Natural killer cell treated with Interleukin-12 subunit alpha and Interleukin-12 subunit beta and Interleukin-15 and Interleukin-18, amount 100 ng/mL, for 72 hours (primary cell): ENCODE results near the gene DYNLL2. TPM values are rescaled to one million over a fixed set of nuclear protein-coding genes. Genes with fewer than 3 reads are reported as not detected.
"Not testable (repeated sequence)": the region's sequence is repeated elsewhere in the genome, so short reads cannot be mapped to it uniquely, and the experiment has no call there.

Source experiments
- ATAC-seq, 2 donors: fragments of 150-1000 bp; cut with Tn5 transposase in 1 of 2; sonication (Bioruptor Pico), chemical (Tn5 transposase) in 1 of 2; 2 replicates each; pipeline ENCODE4 v1.10.0; 2021
- DNase-seq: peaks from one replicate; pipeline ENCODE4 v3.0.0; 2022; ENCODE audit warnings: low spot score
- H3K27ac Mint-ChIP-seq, 2 donors: 1 replicate in 1 of 2; 2 replicates in 1 of 2; pipeline ENCODE4 v1.8.0; 2022; ENCODE audit warnings: mixed read lengths in 2 of 2, mild to moderate bottlenecking in 1 of 2, moderate library complexity in 1 of 2
- H3K27me3 Mint-ChIP-seq, 2 donors: 1 replicate in 1 of 2; 2 replicates in 1 of 2; pipeline ENCODE4 v1.8.0; 2022; ENCODE audit warnings: mixed read lengths in 2 of 2
- H3K36me3 Mint-ChIP-seq: one replicate; pipeline ENCODE4 v1.8.0; 2022; ENCODE audit warnings: mixed read lengths
- H3K4me1 Mint-ChIP-seq, 2 donors: 1 replicate in 1 of 2; 2 replicates in 1 of 2; pipeline ENCODE4 v1.8.0; 2022; ENCODE audit warnings: low read depth in 2 of 2, mixed read lengths in 2 of 2, mild to moderate bottlenecking in 1 of 2
- H3K4me3 Mint-ChIP-seq: one replicate; pipeline ENCODE4 v1.8.0; 2022; ENCODE audit warnings: mixed read lengths
- H3K9me3 Mint-ChIP-seq: 2 replicates; pipeline ENCODE4 v1.8.0; 2022; ENCODE audit warnings: mixed read lengths
- total RNA-seq, 2 donors: library from RNA; stranded (reverse); gene quantifications; one replicate each; pipeline ENCODE4 v1.2.3, GENCODE V29; 2022

The DYNLL2 gene
- total RNA-seq, 2 donors from 2014 or later: 27.9 to 37.9 TPM

GRCh38 chr17:58052945-58053715 is 30.1 kb upstream of the DYNLL2 start:
- Mint-ChIP-seq H3K4me3 (no peak overlapping the region), H3K36me3 (no peaks in the 10 kb centered on the region), H3K4me1 (peaks cover 11 to 14% of the 10 kb centered on the region in 2 donors), H3K27ac (no peak overlapping the region), H3K9me3 (no peaks in the 10 kb centered on the region), H3K27me3 (peaks cover 23 to 26% of the 10 kb centered on the region in 2 donors)
- ATAC-seq (no peak), DNase-seq (no peak)

GRCh38 chr17:58054641-58055040 is 28.6 kb upstream of the DYNLL2 start:
- no peak for DNase-seq
- H3K27ac Mint-ChIP-seq: no peak overlapping the region
- no peak for ATAC-seq
- H3K4me1 Mint-ChIP-seq: peaks cover 11 to 14% of the 10 kb centered on the region in 2 donors
- no peaks in the 10 kb centered on the region for H3K9me3 Mint-ChIP-seq
- H3K4me3 Mint-ChIP-seq: no peak overlapping the region
- peaks cover 22 to 29% of the 10 kb centered on the region in 2 donors for H3K27me3 Mint-ChIP-seq
- H3K36me3 Mint-ChIP-seq: no peaks in the 10 kb centered on the region

- no peak for ATAC-seq
- H3K4me1 Mint-ChIP-seq: peaks cover 11 to 14% of the 10 kb centered on the region in 2 donors
- no peak overlapping the region for H3K4me3 Mint-ChIP-seq
- peaks cover 15 to 30% of the 10 kb centered on the region in 2 donors for H3K27me3 Mint-ChIP-seq
- H3K27ac Mint-ChIP-seq: no peak overlapping the region
- H3K9me3 Mint-ChIP-seq: no peaks in the 10 kb centered on the region
- H3K36me3 Mint-ChIP-seq: no peaks in the 10 kb centered on the region
- DNase-seq: no peak
These were observed 26.7 kb upstream of the DYNLL2 start for GRCh38 chr17:58056476-58056875.

- peaks cover 0 to 16% of the 10 kb centered on the region in 2 donors for H3K27me3 Mint-ChIP-seq
- H3K36me3 Mint-ChIP-seq: no peaks in the 10 kb centered on the region
- no peaks in the 10 kb centered on the region for H3K9me3 Mint-ChIP-seq
- peak overlapping the region in 1 of 2 donors; percentile 66 for H3K27ac Mint-ChIP-seq
- ATAC-seq (no peak), DNase-seq (no peak)
- H3K4me3 Mint-ChIP-seq: no peak overlapping the region
- peaks cover 0 to 4% of the 10 kb centered on the region in 2 donors for H3K4me1 Mint-ChIP-seq
These were observed 24.1 kb upstream of the DYNLL2 start for GRCh38 chr17:58059141-58059540.

- no peaks in the 10 kb centered on the region for H3K36me3 Mint-ChIP-seq
- no peak overlapping the region for H3K4me3 Mint-ChIP-seq
- H3K9me3 Mint-ChIP-seq: no peaks in the 10 kb centered on the region
- ATAC-seq (no peak), DNase-seq (no peak)
- H3K27ac Mint-ChIP-seq: peak overlapping the region in 1 of 2 donors; percentile 40
- peaks cover 0 to 13% of the 10 kb centered on the region in 2 donors for H3K27me3 Mint-ChIP-seq
- no peaks in the 10 kb centered on the region for H3K4me1 Mint-ChIP-seq
These were observed 22.5 kb upstream of the DYNLL2 start for GRCh38 chr17:58060596-58061191.

- no peaks in the 10 kb centered on the region for H3K4me1 Mint-ChIP-seq
- no peaks in the 10 kb centered on the region for H3K36me3 Mint-ChIP-seq
- H3K27ac Mint-ChIP-seq: no peak overlapping the region
- H3K9me3 Mint-ChIP-seq: no peaks in the 10 kb centered on the region
- H3K4me3 Mint-ChIP-seq: no peak overlapping the region
- H3K27me3 Mint-ChIP-seq: peaks cover 0 to 13% of the 10 kb centered on the region in 2 donors
- DNase-seq (no peak), ATAC-seq (no peak)
These were observed 21.5 kb upstream of the DYNLL2 start for GRCh38 chr17:58061672-58062071.

- no peak for DNase-seq
These were observed 18.0 kb upstream of the DYNLL2 start for GRCh38 chr17:58065238-58065637.

GRCh38 chr17:58066401-58066800 is 16.8 kb upstream of the DYNLL2 start:
- Mint-ChIP-seq H3K4me1 (no peaks in the 10 kb centered on the region), H3K27me3 (peaks cover 24 to 28% of the 10 kb centered on the region in 2 donors), H3K9me3 (no peaks in the 10 kb centered on the region), H3K4me3 (no peak overlapping the region), H3K27ac (no peak overlapping the region), H3K36me3 (no peaks in the 10 kb centered on the region)
- DNase-seq (no peak), ATAC-seq (no peak)

More at GRCh38 chr17:58065238-58065637, 18.0 kb upstream of the DYNLL2 start:
- Mint-ChIP-seq H3K4me3 (no peak overlapping the region), H3K4me1 (no peaks in the 10 kb centered on the region), H3K36me3 (no peaks in the 10 kb centered on the region), H3K27me3 (peaks cover 16 to 17% of the 10 kb centered on the region in 2 donors), H3K27ac (no peak overlapping the region), H3K9me3 (no peaks in the 10 kb centered on the region)
- ATAC-seq: no peak

GRCh38 chr17:58072862-58073261 is 10.4 kb upstream of the DYNLL2 start:
- H3K9me3 Mint-ChIP-seq: no peaks in the 10 kb centered on the region
- no peaks in the 10 kb centered on the region for H3K4me1 Mint-ChIP-seq
- H3K36me3 Mint-ChIP-seq: no peaks in the 10 kb centered on the region
- peaks cover 43 to 50% of the 10 kb centered on the region in 2 donors for H3K27me3 Mint-ChIP-seq
- ATAC-seq (no peak), DNase-seq (no peak)
- no peak overlapping the region for H3K27ac Mint-ChIP-seq
- H3K4me3 Mint-ChIP-seq: no peak overlapping the region

- H3K27me3 Mint-ChIP-seq: peaks cover 40 to 47% of the 10 kb centered on the region in 2 donors
- H3K4me1 Mint-ChIP-seq, H3K27ac Mint-ChIP-seq, H3K36me3 Mint-ChIP-seq, H3K4me3 Mint-ChIP-seq, DNase-seq, H3K9me3 Mint-ChIP-seq, ATAC-seq: not testable (repeated sequence)
These were observed 10.0 kb upstream of the DYNLL2 start for GRCh38 chr17:58073266-58073665.

GRCh38 chr17:58074406-58074805 is 8.8 kb upstream of the DYNLL2 start:
- not testable (repeated sequence) for H3K4me3 Mint-ChIP-seq, DNase-seq, ATAC-seq, H3K36me3 Mint-ChIP-seq, H3K27ac Mint-ChIP-seq, H3K4me1 Mint-ChIP-seq, H3K9me3 Mint-ChIP-seq
- H3K27me3 Mint-ChIP-seq: peaks cover 37 to 48% of the 10 kb centered on the region in 2 donors

GRCh38 chr17:58079300-58080033 is 3.8 kb upstream of the DYNLL2 start:
- Mint-ChIP-seq H3K9me3 (no peaks in the 10 kb centered on the region), H3K27ac (no peak overlapping the region), H3K4me1 (no peaks in the 10 kb centered on the region), H3K4me3 (no peak overlapping the region), H3K36me3 (no peaks in the 10 kb centered on the region), H3K27me3 (peaks cover 25 to 32% of the 10 kb centered on the region in 2 donors)
- DNase-seq (no peak), ATAC-seq (no peak)

GRCh38 chr17:58081646-58082340 is 1.4 kb upstream of the DYNLL2 start:
- peaks cover 8 to 12% of the 10 kb centered on the region in 2 donors for H3K4me1 Mint-ChIP-seq
- no peaks in the 10 kb centered on the region for H3K9me3 Mint-ChIP-seq
- no peak for DNase-seq
- no peak for ATAC-seq
- no peak overlapping the region for H3K4me3 Mint-ChIP-seq
- peak overlapping the region; percentile 59 to 63 for H3K27ac Mint-ChIP-seq
- H3K36me3 Mint-ChIP-seq: peaks cover 2% of the 10 kb centered on the region
- H3K27me3 Mint-ChIP-seq: peaks cover 12 to 17% of the 10 kb centered on the region in 2 donors
